Nephron progenitor cell (in vitro differentiated cells): ENCODE results near the gene EBF3.

Experiments used
- DNase-seq: peaks from one replicate; pipeline ENCODE4 v3.0.0; 2021
- H3K27ac Mint-ChIP-seq: 2 replicates; pipeline ENCODE4 v1.8.0; 2021; ENCODE audit warnings: mild to moderate bottlenecking, moderate library complexity, mixed read lengths
- H3K27me3 Mint-ChIP-seq: 2 replicates; pipeline ENCODE4 v1.8.0; 2021; ENCODE audit warnings: mild to moderate bottlenecking, low read depth, mixed read lengths; ENCODE audit not compliant: poor library complexity
- H3K36me3 Mint-ChIP-seq: 2 replicates; pipeline ENCODE4 v1.8.0; 2021; ENCODE audit warnings: low read depth, mixed read lengths
- H3K4me1 Mint-ChIP-seq: 2 replicates; pipeline ENCODE4 v1.8.0; 2021; ENCODE audit warnings: mixed read lengths
- H3K4me3 Mint-ChIP-seq: 2 replicates; pipeline ENCODE4 v1.8.0; 2021; ENCODE audit warnings: mild to moderate bottlenecking, moderate library complexity, mixed read lengths
- H3K9me3 Mint-ChIP-seq: 2 replicates; pipeline ENCODE4 v1.8.0; 2021; ENCODE audit warnings: mild to moderate bottlenecking, moderate library complexity, mixed read lengths
- CTCF ChIP-seq: fragments of 200-600 bp; sonication (generic); IDR thresholded peaks from 2 replicates; pipeline ENCODE4 v1.5.0; 2021; ENCODE audit warnings: antibody characterized with exemption

The EBF3 gene

DNA sequence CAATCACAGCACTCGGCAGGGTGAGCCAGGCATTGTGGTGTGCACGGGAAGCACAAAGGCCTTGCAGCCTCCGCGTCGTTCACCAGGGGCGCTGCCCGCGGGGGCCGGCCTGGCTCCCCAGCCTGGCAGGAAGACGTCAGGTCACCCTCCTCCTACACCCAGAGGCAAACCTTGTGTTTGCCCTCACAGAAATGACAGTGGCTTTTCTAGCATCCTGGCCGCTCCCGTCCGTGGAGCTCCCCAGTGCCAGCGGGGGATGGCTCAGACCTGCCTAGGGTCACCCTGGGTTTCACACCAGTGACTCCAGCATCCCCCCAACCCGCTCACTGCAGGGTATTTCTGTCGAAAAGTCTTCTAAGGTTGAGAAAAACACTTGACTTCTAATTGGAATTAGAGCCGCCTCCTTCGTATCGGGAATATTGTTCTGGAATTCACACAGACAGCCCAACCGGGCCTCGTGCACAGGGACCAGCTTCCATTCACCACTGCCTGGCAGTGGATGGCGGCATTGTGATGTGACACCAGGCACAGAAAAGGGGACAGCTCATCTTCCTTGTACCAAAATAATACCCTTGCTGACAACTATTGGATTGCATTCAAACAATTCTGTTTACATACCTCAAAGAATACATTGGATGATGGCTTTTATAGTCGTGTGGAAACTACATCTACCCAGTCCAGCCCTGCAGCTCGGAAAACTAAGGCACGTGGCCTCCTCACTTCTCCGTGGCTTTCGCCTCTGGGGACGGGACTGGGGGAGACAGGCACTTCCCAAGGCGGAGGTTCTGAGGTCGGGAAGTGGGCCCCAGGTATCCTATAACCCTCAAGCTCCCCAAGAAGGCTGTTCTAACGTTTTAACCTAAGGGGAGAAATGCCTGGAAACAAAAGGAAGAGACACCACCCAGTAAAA is 109.0 kb downstream of the EBF3 start:
- TF ChIP-seq CTCF: no peak
- Mint-ChIP-seq H3K9me3 (peaks cover 17% of the 10 kb centered on the region), H3K27me3 (peaks cover 2% of the 10 kb centered on the region), H3K4me3 (no peak overlapping the region), H3K27ac (no peak overlapping the region), H3K36me3 (peaks cover 58% of the 10 kb centered on the region), H3K4me1 (peaks cover 50% of the 10 kb centered on the region)
- no peak for DNase-seq

DNA sequence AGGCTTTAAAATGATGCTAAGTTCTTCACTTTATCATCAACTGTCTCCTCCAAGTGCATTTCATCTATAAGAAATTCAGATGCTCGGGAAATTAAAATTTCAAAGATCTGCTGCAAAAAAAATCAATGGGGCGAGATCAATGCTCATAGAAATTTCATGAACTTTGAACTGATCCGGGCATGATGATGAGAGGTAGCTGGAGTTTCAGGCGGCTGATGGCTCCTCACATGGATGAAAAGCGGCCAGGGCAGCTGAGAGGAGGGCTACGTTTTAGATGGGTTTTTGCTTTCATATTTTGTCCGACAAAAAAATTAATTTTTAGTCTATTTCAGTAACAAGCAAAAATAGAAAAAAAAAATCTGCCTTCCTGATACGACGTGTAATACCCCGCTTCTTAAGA is 109.9 kb downstream of the EBF3 start:
- H3K27me3 Mint-ChIP-seq: no peaks in the 10 kb centered on the region
- peaks cover 17% of the 10 kb centered on the region for H3K9me3 Mint-ChIP-seq
- DNase-seq: no peak
- H3K27ac Mint-ChIP-seq: peak overlapping the region; percentile 1
- peaks cover 58% of the 10 kb centered on the region for H3K36me3 Mint-ChIP-seq
- H3K4me1 Mint-ChIP-seq: peaks cover 51% of the 10 kb centered on the region
- H3K4me3 Mint-ChIP-seq: no peak overlapping the region
- no peak for TF ChIP-seq CTCF

GRCh38 chr10:129853562-129853903 is 110.5 kb downstream of the EBF3 start:
- DNase-seq: no peak
- H3K36me3 Mint-ChIP-seq: peaks cover 58% of the 10 kb centered on the region
- peaks cover 2% of the 10 kb centered on the region for H3K27me3 Mint-ChIP-seq
- no peak overlapping the region for H3K4me3 Mint-ChIP-seq
- peaks cover 17% of the 10 kb centered on the region for H3K9me3 Mint-ChIP-seq
- peak; percentile 37 for TF ChIP-seq CTCF
- peak overlapping the region; percentile 1 for H3K27ac Mint-ChIP-seq
- H3K4me1 Mint-ChIP-seq: peaks cover 51% of the 10 kb centered on the region

GRCh38 chr10:129852829-129853561 is 111.1 kb downstream of the EBF3 start:
- peaks cover 17% of the 10 kb centered on the region for H3K9me3 Mint-ChIP-seq
- H3K27ac Mint-ChIP-seq: peak overlapping the region; percentile 33
- H3K4me3 Mint-ChIP-seq: no peak overlapping the region
- no peak for DNase-seq
- H3K36me3 Mint-ChIP-seq: peaks cover 57% of the 10 kb centered on the region
- H3K27me3 Mint-ChIP-seq: peaks cover 6% of the 10 kb centered on the region
- TF ChIP-seq CTCF: no peak
- peaks cover 51% of the 10 kb centered on the region for H3K4me1 Mint-ChIP-seq

DNA sequence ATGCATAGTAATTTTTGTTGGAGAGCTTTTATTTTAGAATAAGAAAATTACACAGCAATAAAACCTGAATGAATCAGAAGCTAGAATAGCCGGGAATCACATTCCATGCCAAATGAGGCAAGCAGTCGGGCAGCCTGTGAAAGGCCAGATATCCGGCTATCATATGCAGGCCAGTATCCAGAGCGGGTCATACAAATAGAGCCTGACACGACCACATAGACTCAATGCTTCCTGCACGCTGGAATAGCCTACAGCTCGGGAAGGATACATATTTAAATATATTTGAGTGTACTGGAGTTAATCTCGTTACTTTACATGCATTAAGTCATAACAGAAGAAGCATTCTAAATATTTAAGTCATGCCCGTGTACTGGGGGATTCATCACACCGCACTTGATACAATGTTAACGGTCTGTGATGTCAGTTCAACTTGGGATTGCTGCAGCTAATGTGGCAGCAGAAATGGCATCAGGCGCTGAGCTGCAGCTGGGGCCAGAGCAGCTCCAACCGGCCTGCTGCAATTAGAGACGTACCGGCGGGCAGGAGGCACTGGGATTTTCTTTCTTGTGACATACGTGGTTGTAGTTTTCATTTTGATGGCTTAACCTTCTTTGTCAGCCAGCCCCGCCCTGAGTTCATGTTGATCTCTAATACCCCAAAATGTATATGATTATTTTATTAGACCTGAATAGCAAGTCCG is 112.0 kb downstream of the EBF3 start:
- Mint-ChIP-seq H3K9me3 (peaks cover 10% of the 10 kb centered on the region), H3K27me3 (peaks cover 11% of the 10 kb centered on the region), H3K27ac (no peak overlapping the region), H3K4me3 (no peak overlapping the region), H3K4me1 (peaks cover 51% of the 10 kb centered on the region), H3K36me3 (peaks cover 56% of the 10 kb centered on the region)
- no peak for DNase-seq
- no peak for TF ChIP-seq CTCF
